Astrocyte (in vitro differentiated cells and primary cell): ENCODE measurements around the gene CLCA2. TPM values are rescaled to one million over a fixed set of nuclear protein-coding genes. Genes with fewer than 3 reads are reported as not detected.

Experiments used
- DNase-seq: peaks from one replicate; pipeline ENCODE4 v3.0.0-alpha.2; 2010; ENCODE audit warnings: low read depth
- FAIRE-seq: peaks from 2 replicates; lab custom pipeline; 2011; peaks lifted over from hg19 to GRCh38; lab: Jason Lieb, UNC
- H2AFZ ChIP-seq: 2 replicates; pipeline ENCODE4 v1.6.0; 2012; ENCODE audit warnings: low read depth, low read length, inconsistent platforms
- H3K27ac ChIP-seq: 2 replicates; pipeline ENCODE4 v1.5.1; 2011; ENCODE audit warnings: low read depth, low read length, inconsistent platforms
- H3K27me3 ChIP-seq: 2 replicates; pipeline ENCODE4 v1.6.0; 2011; ENCODE audit warnings: low read length, inconsistent platforms; ENCODE audit not compliant: insufficient read depth
- H3K36me3 ChIP-seq: 2 replicates; pipeline ENCODE4 v1.5.1; 2011; ENCODE audit warnings: low read length, inconsistent platforms; ENCODE audit not compliant: insufficient read depth
- H3K4me1 ChIP-seq: 2 replicates; pipeline ENCODE4 v1.5.1; 2011; ENCODE audit warnings: low read length, inconsistent platforms; ENCODE audit not compliant: insufficient read depth
- H3K4me2 ChIP-seq: 2 replicates; pipeline ENCODE4 v1.6.0; 2012; ENCODE audit warnings: low read length, inconsistent platforms
- H3K4me3 ChIP-seq: 2 replicates; pipeline ENCODE4 v1.5.1; 2011; ENCODE audit warnings: low read depth, mild to moderate bottlenecking, low read length, inconsistent platforms; ENCODE audit not compliant: insufficient read depth
- H3K79me2 ChIP-seq: 2 replicates; pipeline ENCODE4 v1.6.0; 2012; ENCODE audit warnings: mild to moderate bottlenecking, low read length, inconsistent platforms; ENCODE audit not compliant: insufficient read depth
- H3K9ac ChIP-seq: 2 replicates; pipeline ENCODE4 v1.6.0; 2012; ENCODE audit warnings: mild to moderate bottlenecking, low read length, inconsistent platforms
- H3K9me3 ChIP-seq: 2 replicates; pipeline ENCODE4 v1.5.1; 2012; ENCODE audit warnings: low read depth, mild to moderate bottlenecking, low read length, inconsistent platforms; ENCODE audit not compliant: insufficient read depth
- H4K20me1 ChIP-seq: 2 replicates; pipeline ENCODE4 v1.6.0; 2012; ENCODE audit warnings: low read length, inconsistent platforms; ENCODE audit not compliant: insufficient read depth
- H3K27ac Mint-ChIP-seq: one replicate; pipeline ENCODE4 v1.8.0; 2021; ENCODE audit warnings: mild to moderate bottlenecking, mixed read lengths; ENCODE audit not compliant: unreplicated experiment
- H3K27me3 Mint-ChIP-seq: one replicate; pipeline ENCODE4 v1.8.0; 2021; ENCODE audit warnings: low read depth, mixed read lengths; ENCODE audit not compliant: unreplicated experiment
- H3K36me3 Mint-ChIP-seq: one replicate; pipeline ENCODE4 v1.8.0; 2021; ENCODE audit warnings: low read depth, mixed read lengths; ENCODE audit not compliant: unreplicated experiment
- H3K4me1 Mint-ChIP-seq: one replicate; pipeline ENCODE4 v1.8.0; 2021; ENCODE audit warnings: low read depth, mixed read lengths; ENCODE audit not compliant: unreplicated experiment
- H3K4me3 Mint-ChIP-seq: one replicate; pipeline ENCODE4 v1.8.0; 2021; ENCODE audit warnings: mild to moderate bottlenecking, moderate library complexity, mixed read lengths; ENCODE audit not compliant: unreplicated experiment
- H3K9me3 Mint-ChIP-seq: one replicate; pipeline ENCODE4 v1.8.0; 2021; ENCODE audit warnings: mild to moderate bottlenecking, mixed read lengths; ENCODE audit not compliant: unreplicated experiment
- EZH2 ChIP-seq: IDR thresholded peaks from 2 replicates; pipeline ENCODE4 v1.6.1; 2012; ENCODE audit warnings: mild to moderate bottlenecking, low read length, inconsistent platforms; ENCODE audit not compliant: insufficient read depth
- total RNA-seq: library from RNA; stranded (reverse); gene quantifications from 2 replicates; pipeline ENCODE4 v1.2.1, GENCODE V29; 2021
- TF ChIP-seq, protein P1 (sequence below): IDR thresholded peaks from 2 replicates; pipeline ENCODE4 v1.5.1; 2011; ENCODE audit warnings: low read depth, mild to moderate bottlenecking, inconsistent platforms, low read length, moderate library complexity; ENCODE audit not compliant: insufficient read depth

CLCA2 gene
- total RNA-seq, 1 donor from 2014 or later: 0.77 TPM

DNA sequence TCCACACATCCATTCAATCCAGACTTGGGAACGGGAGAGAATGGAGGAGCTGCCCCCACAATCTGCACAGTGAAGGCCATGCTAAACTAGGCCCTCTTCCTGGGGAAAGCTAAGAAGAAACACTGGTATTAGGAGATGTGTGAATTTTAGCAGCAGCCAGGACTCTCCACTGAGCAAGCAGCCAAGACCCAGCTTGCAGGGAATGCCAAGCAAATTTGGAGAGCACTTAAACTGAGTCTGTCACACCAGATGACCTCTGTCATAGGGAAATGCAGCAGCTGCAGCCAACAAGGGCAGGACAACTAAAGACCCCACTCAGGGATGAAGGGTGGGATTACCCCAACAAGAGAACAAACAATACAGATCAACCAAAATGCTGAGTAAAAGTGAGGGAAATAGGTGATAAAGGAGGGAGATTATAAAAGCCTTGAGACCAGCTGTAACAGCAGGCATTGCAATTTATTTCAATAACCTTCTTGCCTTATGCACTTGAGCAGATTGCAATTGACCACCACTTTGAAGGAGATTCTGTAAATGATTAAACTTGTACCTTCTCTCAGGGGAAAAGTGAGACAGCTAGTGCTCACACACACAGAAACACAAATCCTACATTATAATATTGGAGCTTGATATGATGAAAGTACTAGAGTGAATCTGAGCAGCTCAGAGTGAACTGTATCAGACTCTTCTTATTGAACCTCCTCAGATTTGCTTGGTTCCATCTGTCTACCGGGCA lies 42.3 kb downstream of the CLCA2 start:
- Mint-ChIP-seq H3K27ac (no peak overlapping the region), H3K9me3 (no peaks in the 10 kb centered on the region)
- no peaks in the 10 kb centered on the region for H4K20me1 ChIP-seq

DNA sequence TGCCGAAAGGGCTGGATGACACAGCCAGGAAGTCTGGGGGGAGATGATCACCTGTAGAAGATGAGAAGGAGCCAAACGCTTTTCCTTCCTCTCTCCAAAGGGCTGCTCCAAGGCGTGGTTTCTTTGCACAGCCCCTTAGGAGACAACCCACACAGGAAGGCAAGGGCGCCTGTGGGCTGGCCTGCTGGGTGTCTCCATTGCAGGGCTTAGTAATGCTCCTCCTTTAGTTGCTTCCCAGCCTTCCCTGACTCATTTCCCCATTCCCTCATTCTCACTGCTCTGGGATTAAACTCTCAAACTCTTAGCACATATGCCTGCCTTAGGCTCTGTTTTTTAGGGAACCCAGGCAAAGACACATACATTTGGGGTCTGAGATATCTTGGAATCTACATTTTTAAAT lies 43.0 kb downstream of the CLCA2 start:
- H3K27me3 Mint-ChIP-seq: peaks cover 5% of the 10 kb centered on the region

More for the DNA sequence above, 42.3 kb downstream of the CLCA2 start:
- H3K79me2 ChIP-seq: no peaks in the 10 kb centered on the region
- H3K27me3 ChIP-seq: no peaks in the 10 kb centered on the region
- no peaks in the 10 kb centered on the region for H3K9me3 ChIP-seq
- H3K27ac ChIP-seq: no peak overlapping the region
- no peak overlapping the region for H3K9ac ChIP-seq
- no peak overlapping the region for H3K4me2 ChIP-seq
- Mint-ChIP-seq H3K4me3 (no peak overlapping the region), H3K4me1 (no peaks in the 10 kb centered on the region), H3K36me3 (no peaks in the 10 kb centered on the region), H3K27me3 (peaks cover 5% of the 10 kb centered on the region)
- H3K36me3 ChIP-seq: no peaks in the 10 kb centered on the region
- H3K4me3 ChIP-seq: no peak overlapping the region
- TF ChIP-seq, protein P1, sequence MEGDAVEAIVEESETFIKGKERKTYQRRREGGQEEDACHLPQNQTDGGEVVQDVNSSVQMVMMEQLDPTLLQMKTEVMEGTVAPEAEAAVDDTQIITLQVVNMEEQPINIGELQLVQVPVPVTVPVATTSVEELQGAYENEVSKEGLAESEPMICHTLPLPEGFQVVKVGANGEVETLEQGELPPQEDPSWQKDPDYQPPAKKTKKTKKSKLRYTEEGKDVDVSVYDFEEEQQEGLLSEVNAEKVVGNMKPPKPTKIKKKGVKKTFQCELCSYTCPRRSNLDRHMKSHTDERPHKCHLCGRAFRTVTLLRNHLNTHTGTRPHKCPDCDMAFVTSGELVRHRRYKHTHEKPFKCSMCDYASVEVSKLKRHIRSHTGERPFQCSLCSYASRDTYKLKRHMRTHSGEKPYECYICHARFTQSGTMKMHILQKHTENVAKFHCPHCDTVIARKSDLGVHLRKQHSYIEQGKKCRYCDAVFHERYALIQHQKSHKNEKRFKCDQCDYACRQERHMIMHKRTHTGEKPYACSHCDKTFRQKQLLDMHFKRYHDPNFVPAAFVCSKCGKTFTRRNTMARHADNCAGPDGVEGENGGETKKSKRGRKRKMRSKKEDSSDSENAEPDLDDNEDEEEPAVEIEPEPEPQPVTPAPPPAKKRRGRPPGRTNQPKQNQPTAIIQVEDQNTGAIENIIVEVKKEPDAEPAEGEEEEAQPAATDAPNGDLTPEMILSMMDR: no peak
- no peak for TF ChIP-seq EZH2
- H3K4me1 ChIP-seq: no peaks in the 10 kb centered on the region
- DNase-seq: no peak
- FAIRE-seq: no peak
- H2AFZ ChIP-seq: no peak overlapping the region

More for the DNA sequence above, 43.0 kb downstream of the CLCA2 start:
- Histone ChIP-seq H3K27ac (no peak overlapping the region), H2AFZ (no peak overlapping the region), H3K4me2 (no peak overlapping the region), H3K36me3 (no peaks in the 10 kb centered on the region), H3K4me3 (no peak overlapping the region), H4K20me1 (no peaks in the 10 kb centered on the region), H3K79me2 (no peaks in the 10 kb centered on the region), H3K9me3 (no peaks in the 10 kb centered on the region), H3K4me1 (no peaks in the 10 kb centered on the region), H3K9ac (no peak overlapping the region), H3K27me3 (no peaks in the 10 kb centered on the region)
- Mint-ChIP-seq H3K36me3 (no peaks in the 10 kb centered on the region), H3K4me3 (no peak overlapping the region), H3K9me3 (no peaks in the 10 kb centered on the region), H3K27ac (no peak overlapping the region), H3K4me1 (no peaks in the 10 kb centered on the region)
- DNase-seq: no peak
- FAIRE-seq: no peak
- no peak for TF ChIP-seq EZH2
- TF ChIP-seq, protein P1: no peak
